HepG2 (cell line): Measurements from ENCODE around the gene HPCAL1. TPM values are rescaled to one million over a fixed set of nuclear protein-coding genes. Genes with fewer than 3 reads are reported as not detected.

Experiments used
- ARID5B ChIP-seq: IDR thresholded peaks from 2 replicates; pipeline ENCODE4 v1.4.0; 2020; ENCODE audit warnings: mild to moderate bottlenecking, missing genetic modification reagents
- CTCF ChIP-seq: sonication (generic); formaldehyde crosslinking; IDR thresholded peaks from 2 replicates; pipeline ENCODE4 v1.5.0; 2020; ENCODE audit warnings: mild to moderate bottlenecking, missing genetic modification reagents, moderate library complexity
- FOXA3 ChIP-seq: IDR thresholded peaks from 2 replicates; pipeline ENCODE4 v1.6.1; 2016; ENCODE audit warnings: missing genetic modification reagents, missing compliant biosample characterization
- IRX3 ChIP-seq: sonication (generic); formaldehyde crosslinking; IDR thresholded peaks from 2 replicates; pipeline ENCODE4 v1.8.1; 2023; ENCODE audit warnings: mild to moderate bottlenecking, low read depth, missing genetic modification reagents, borderline replicate concordance
- KDM2A ChIP-seq: sonication (generic); formaldehyde crosslinking; IDR thresholded peaks from 2 replicates; pipeline ENCODE4 v1.4.0; 2020; ENCODE audit warnings: low read depth, missing genetic modification reagents, borderline replicate concordance
- PHF20 ChIP-seq: sonication (generic); formaldehyde crosslinking; IDR thresholded peaks from 2 replicates; pipeline ENCODE4 v1.5.0; 2020; ENCODE audit warnings: mild to moderate bottlenecking, missing genetic modification reagents
- RARA ChIP-seq: IDR thresholded peaks from 2 replicates; pipeline ENCODE4 v1.6.1; 2016; ENCODE audit warnings: missing genetic modification reagents, missing compliant biosample characterization
- REXO4 ChIP-seq: sonication (generic); formaldehyde crosslinking; IDR thresholded peaks from 2 replicates; pipeline ENCODE4 v1.8.0; 2022; ENCODE audit warnings: missing genetic modification reagents, mild to moderate bottlenecking, borderline replicate concordance
- SNAI1 ChIP-seq: sonication (generic); formaldehyde crosslinking; IDR thresholded peaks from 2 replicates; pipeline ENCODE4 v1.5.0; 2020; ENCODE audit warnings: mild to moderate bottlenecking, missing genetic modification reagents, borderline replicate concordance
- TGIF2 ChIP-seq: IDR thresholded peaks from 2 replicates; pipeline ENCODE4 v1.6.1; 2016; ENCODE audit warnings: control low read depth, missing compliant biosample characterization
- TOPORS ChIP-seq: sonication (generic); formaldehyde crosslinking; IDR thresholded peaks from 2 replicates; pipeline ENCODE4 v1.8.0; 2023; ENCODE audit warnings: mild to moderate bottlenecking, missing genetic modification reagents
- ZBTB25 ChIP-seq: IDR thresholded peaks from 2 replicates; pipeline ENCODE4 v1.6.1; 2018; ENCODE audit warnings: missing genetic modification reagents
- ZNF318 ChIP-seq: sonication (generic); formaldehyde crosslinking; IDR thresholded peaks from 2 replicates; pipeline ENCODE4 v1.4.0; 2020; ENCODE audit warnings: mild to moderate bottlenecking, missing genetic modification reagents
- ZNF329 ChIP-seq: sonication (generic); formaldehyde crosslinking; IDR thresholded peaks from 2 replicates; pipeline ENCODE4 v1.9.0; 2021; ENCODE audit warnings: low read depth, mild to moderate bottlenecking, missing genetic modification reagents
- polyA plus RNA-seq, 8 experiments: library from polyadenylated mRNA; depleted of rRNA in 3 of 8; stranded (reverse) in 7 of 8; unstranded in 1 of 8; fragments of >200 nt; fragmentation: Illumina TruSeq in 4 of 8; extraction: Trizol in 4 of 8; gene quantifications; 2 replicates each; pipeline versions ENCODE4 v1.2.1 to v1.2.3, GENCODE V29; 2011 to 2016; ENCODE audit warnings: low read depth in 4 of 8, missing spikeins in 1 of 8, mixed read lengths in 1 of 8; ENCODE audit not compliant: insufficient read depth in 1 of 8
- total RNA-seq, 5 experiments: library from RNA; depleted of rRNA; stranded (reverse); fragments of >200 nt; fragmentation: Illumina TruSeq; extraction: Trizol; gene quantifications; 2 replicates each; pipeline ENCODE4 v1.2.3, GENCODE V29; 2016; ENCODE audit warnings: low read depth in 1 of 5

HPCAL1 gene
- total and polyA plus RNA-seq, 2 of the 13 experiments (the other 11 are each of a cell fraction or from before 2014, with no cell fraction given) = 29.5 to 29.9 TPM

GRCh38 chr2:10301941-10302478, 694 bp upstream of the HPCAL1 start (continued):
- TF ChIP-seq ZNF329 (0 out of 2 replicates have a peak, but pooled peaks have one; percentile 22), CTCF (no peak), ZNF318 (CRISPR knock-in tag) (no peak), RARA (CRISPR knock-in tag) (peak; percentile 7; the same call in 1 of the 2 replicates), REXO4 (CRISPR knock-in tag) (no peak), ZBTB25 (CRISPR knock-in tag) (no peak; the same call in 1 of the 2 replicates), TOPORS (CRISPR knock-in tag) (0 out of 2 replicates have a peak, but pooled peaks have one; percentile 42), KDM2A (peak; percentile 30; the same call in 1 of the 2 replicates), PHF20 (CRISPR knock-in tag) (no peak), TGIF2 (CRISPR knock-in tag) (no peak), SNAI1 (CRISPR knock-in tag) (0 out of 2 replicates have a peak, but pooled peaks have one; percentile 49), ARID5B (CRISPR knock-in tag) (no peak), IRX3 (CRISPR knock-in tag) (0 out of 2 replicates have a peak, but pooled peaks have one; percentile 37), FOXA3 (CRISPR knock-in tag) (no peak)
